NT2/D1 (cell line): ENCODE data around the gene ARPIN.
"Not testable (repeated sequence)": the region's sequence is repeated elsewhere in the genome, so short reads cannot be mapped to it uniquely, and the experiment has no call there.

Experiments used
- DNase-seq: peaks from one replicate; pipeline ENCODE4 v3.0.0-alpha.2; 2011; ENCODE audit warnings: low read depth, low spot score
- H3K27me3 ChIP-seq: 2 replicates; pipeline ENCODE4 v1.6.0; 2011; ENCODE audit warnings: mild to moderate bottlenecking; ENCODE audit not compliant: insufficient read length, insufficient read depth
- H3K36me3 ChIP-seq: 2 replicates; pipeline ENCODE4 v1.6.1; 2011; ENCODE audit warnings: mild to moderate bottlenecking, low read length, mixed read lengths; ENCODE audit not compliant: insufficient read depth, insufficient read length
- H3K4me1 ChIP-seq: 2 replicates; pipeline ENCODE4 v1.5.1; 2011; ENCODE audit not compliant: insufficient read depth, insufficient read length
- H3K4me3 ChIP-seq: 2 replicates; pipeline ENCODE4 v1.5.1; 2011; ENCODE audit warnings: low read depth; ENCODE audit not compliant: insufficient read length
- H3K9ac ChIP-seq: 2 replicates; pipeline ENCODE4 v1.6.0; 2011; ENCODE audit warnings: low read depth; ENCODE audit not compliant: insufficient read length
- H3K9me3 ChIP-seq: 2 replicates; pipeline ENCODE4 v1.5.1; 2011; ENCODE audit warnings: mild to moderate bottlenecking, low read length; ENCODE audit not compliant: insufficient read depth
- SUZ12 ChIP-seq: IDR thresholded peaks from 2 replicates; pipeline ENCODE4 v1.6.1; 2011; ENCODE audit not compliant: insufficient read length, insufficient read depth; ENCODE audit errors: extremely low read depth
- YY1 ChIP-seq: IDR thresholded peaks from 2 replicates; pipeline ENCODE4 v1.6.1; 2011; ENCODE audit not compliant: insufficient read length, insufficient read depth
- ZNF274 ChIP-seq: IDR thresholded peaks from 2 replicates; pipeline ENCODE4 v1.6.1; 2011; ENCODE audit warnings: mild to moderate bottlenecking, low read depth, low read length

Gene ARPIN

GRCh38 chr15:89870688-89871288 is 42.0 kb downstream of the ARPIN start:
- H3K27me3 ChIP-seq = no peaks in the 10 kb centered on the region
- no peak overlapping the region for H3K4me3 ChIP-seq
- no peak overlapping the region for H3K9ac ChIP-seq
- H3K36me3 ChIP-seq = peaks cover 47% of the 10 kb centered on the region
- no peaks in the 10 kb centered on the region for H3K4me1 ChIP-seq
- DNase-seq = no peak
- H3K9me3 ChIP-seq = peaks cover 9% of the 10 kb centered on the region
- no peak for TF ChIP-seq ZNF274
- TF ChIP-seq SUZ12 = no peak
- TF ChIP-seq YY1 = no peak

- TF ChIP-seq YY1 (no peak), ZNF274 (no peak), SUZ12 (no peak)
- no peak for DNase-seq
- Histone ChIP-seq H3K36me3 (peaks cover 48% of the 10 kb centered on the region), H3K9me3 (peaks cover 9% of the 10 kb centered on the region), H3K27me3 (no peaks in the 10 kb centered on the region), H3K9ac (no peak overlapping the region), H3K4me1 (no peaks in the 10 kb centered on the region), H3K4me3 (no peak overlapping the region)
Measured at GRCh38 chr15:89870006-89870405, 42.7 kb downstream of the ARPIN start.

- H3K36me3 ChIP-seq = peaks cover 49% of the 10 kb centered on the region
- H3K4me3 ChIP-seq, H3K9me3 ChIP-seq, DNase-seq, H3K4me1 ChIP-seq, H3K9ac ChIP-seq, H3K27me3 ChIP-seq: not testable (repeated sequence)
Measured at GRCh38 chr15:89869490-89869889, 43.3 kb downstream of the ARPIN start.

GRCh38 chr15:89864958-89865739 is 47.6 kb downstream of the ARPIN start:
- no peak for DNase-seq
- Histone ChIP-seq H3K4me1 (no peaks in the 10 kb centered on the region), H3K4me3 (no peak overlapping the region), H3K9me3 (peaks cover 7% of the 10 kb centered on the region), H3K36me3 (peaks cover 45% of the 10 kb centered on the region), H3K9ac (no peak overlapping the region), H3K27me3 (no peaks in the 10 kb centered on the region)
- TF ChIP-seq YY1 (no peak), SUZ12 (no peak)

GRCh38 chr15:89863918-89864317 is 48.8 kb downstream of the ARPIN start:
- no peak overlapping the region for H3K9ac ChIP-seq
- no peaks in the 10 kb centered on the region for H3K4me1 ChIP-seq
- peaks cover 45% of the 10 kb centered on the region for H3K36me3 ChIP-seq
- H3K9me3 ChIP-seq = no peaks in the 10 kb centered on the region; the same call in 1 of the 2 replicates
- H3K27me3 ChIP-seq = no peaks in the 10 kb centered on the region
- TF ChIP-seq SUZ12 (no peak), YY1 (no peak), ZNF274 (no peak)
- no peak overlapping the region for H3K4me3 ChIP-seq
- no peak for DNase-seq

- no peaks in the 10 kb centered on the region for H3K27me3 ChIP-seq
- H3K9ac ChIP-seq = no peak overlapping the region
- no peak for DNase-seq
- H3K4me1 ChIP-seq = no peaks in the 10 kb centered on the region
- peaks cover 4% of the 10 kb centered on the region; the same call in 1 of the 2 replicates for H3K9me3 ChIP-seq
- no peak overlapping the region for H3K4me3 ChIP-seq
- H3K36me3 ChIP-seq = peaks cover 44% of the 10 kb centered on the region
- TF ChIP-seq YY1 (no peak), ZNF274 (no peak), SUZ12 (no peak)
Measured at GRCh38 chr15:89860891-89861290, 51.9 kb downstream of the ARPIN start.

- TF ChIP-seq SUZ12 (no peak), YY1 (no peak), ZNF274 (no peak)
- H3K36me3 ChIP-seq = peaks cover 42% of the 10 kb centered on the region
- H3K4me1 ChIP-seq = no peaks in the 10 kb centered on the region
- no peak overlapping the region for H3K4me3 ChIP-seq
- peaks cover 5% of the 10 kb centered on the region; the same call in 1 of the 2 replicates for H3K9me3 ChIP-seq
- no peaks in the 10 kb centered on the region for H3K27me3 ChIP-seq
- H3K9ac ChIP-seq = no peak overlapping the region
- DNase-seq = no peak
Measured at GRCh38 chr15:89860431-89860830, 52.3 kb downstream of the ARPIN start.
